HL-60 (cell line): ENCODE data around the gene GOLT1B.
"Not testable (repeated sequence)": the region's sequence is repeated elsewhere in the genome, so short reads cannot be mapped to it uniquely, and the experiment has no call there.

Experiments used
- DNase-seq, 2 experiments: peaks; one replicate each; pipeline ENCODE4 v3.0.0-alpha.2; 2010 to 2020; ENCODE audit warnings: low read depth in 1 of 2, low spot score in 1 of 2
- H3K27ac ChIP-seq: fragments of 250-450 bp; sonication (Bioruptor Pico); replicated peaks from 2 replicates; pipeline ENCODE4 v1.5.1; 2020; ENCODE audit warnings: mild to moderate bottlenecking, moderate library complexity
- H3K27me3 ChIP-seq: fragments of 250-450 bp; sonication (Bioruptor Pico); 2 replicates; pipeline ENCODE4 v1.5.1; 2021; ENCODE audit warnings: mild to moderate bottlenecking, moderate library complexity; ENCODE audit not compliant: insufficient read depth, poor library complexity, severe bottlenecking
- H3K4me3 ChIP-seq: replicated peaks from 2 replicates; pipeline ENCODE4 v1.5.1; 2011; ENCODE audit warnings: mild to moderate bottlenecking, control low read depth, low read length; ENCODE audit not compliant: insufficient read depth
- CTCF ChIP-seq: IDR thresholded peaks from one replicate; pipeline ENCODE4 v1.5.1; 2011; ENCODE audit warnings: low read length, control low read depth, inconsistent platforms; ENCODE audit not compliant: insufficient read depth
- GABPA ChIP-seq: IDR thresholded peaks from 2 replicates; pipeline ENCODE4 v1.6.1; 2012; ENCODE audit warnings: low read depth
- POLR2AphosphoS5 ChIP-seq: IDR thresholded peaks from 2 replicates; pipeline ENCODE4 v1.6.1; 2012; ENCODE audit warnings: low read depth
- REST ChIP-seq: IDR thresholded peaks from 2 replicates; pipeline ENCODE4 v1.6.1; 2012; ENCODE audit warnings: low read depth; ENCODE audit not compliant: insufficient replicate concordance
- SPI1 ChIP-seq: IDR thresholded peaks from 2 replicates; pipeline ENCODE4 v1.6.1; 2012; ENCODE audit warnings: low read depth, mild to moderate bottlenecking, borderline replicate concordance

The GOLT1B gene

GRCh38 chr12:21459474-21459873, 42.1 kb upstream of the GOLT1B start:
- no peak overlapping the region for H3K27ac ChIP-seq
- H3K4me3 ChIP-seq, result no peak overlapping the region
- DNase-seq, result no peak
- TF ChIP-seq CTCF (no peak), SPI1 (no peak), REST (no peak), POLR2AphosphoS5 (no peak), GABPA (no peak)
- no peaks in the 10 kb centered on the region for H3K27me3 ChIP-seq

- H3K27me3 ChIP-seq, H3K27ac ChIP-seq, H3K4me3 ChIP-seq, DNase-seq: not testable (repeated sequence)
Measured at GRCh38 chr12:21467334-21467733, 34.3 kb upstream of the GOLT1B start.

GRCh38 chr12:21471294-21471693, 30.3 kb upstream of the GOLT1B start:
- Histone ChIP-seq H3K27ac (no peak overlapping the region), H3K27me3 (no peaks in the 10 kb centered on the region), H3K4me3 (no peak overlapping the region)
- TF ChIP-seq POLR2AphosphoS5 (no peak), REST (no peak), CTCF (no peak), GABPA (no peak), SPI1 (no peak)
- no peak for DNase-seq

- no peak overlapping the region for H3K4me3 ChIP-seq
- DNase-seq, result no peak
- H3K27me3 ChIP-seq, result no peaks in the 10 kb centered on the region
- TF ChIP-seq POLR2AphosphoS5, result no peak
- TF ChIP-seq REST, result no peak
- no peak for TF ChIP-seq GABPA
- TF ChIP-seq SPI1, result no peak
- TF ChIP-seq CTCF, result no peak
- no peak overlapping the region for H3K27ac ChIP-seq
Measured at GRCh38 chr12:21472197-21472823, 29.3 kb upstream of the GOLT1B start.
